ENCODE results near the gene C1D. TPM values are rescaled to one million over a fixed set of nuclear protein-coding genes. Genes with fewer than 3 reads are reported as not detected.

Gene C1D
- total and polyA plus RNA-seq, 11 donors, result 7.9 to 40.4 (median 16.9) TPM

- no peaks in the 10 kb centered on the region for H3K27me3 ChIP-seq
- no peak overlapping the region for H3K27ac ChIP-seq
- TF ChIP-seq POLR2A (IDR thresholded peaks at IDR 0.05), result no peak
- TF ChIP-seq, protein P1, sequence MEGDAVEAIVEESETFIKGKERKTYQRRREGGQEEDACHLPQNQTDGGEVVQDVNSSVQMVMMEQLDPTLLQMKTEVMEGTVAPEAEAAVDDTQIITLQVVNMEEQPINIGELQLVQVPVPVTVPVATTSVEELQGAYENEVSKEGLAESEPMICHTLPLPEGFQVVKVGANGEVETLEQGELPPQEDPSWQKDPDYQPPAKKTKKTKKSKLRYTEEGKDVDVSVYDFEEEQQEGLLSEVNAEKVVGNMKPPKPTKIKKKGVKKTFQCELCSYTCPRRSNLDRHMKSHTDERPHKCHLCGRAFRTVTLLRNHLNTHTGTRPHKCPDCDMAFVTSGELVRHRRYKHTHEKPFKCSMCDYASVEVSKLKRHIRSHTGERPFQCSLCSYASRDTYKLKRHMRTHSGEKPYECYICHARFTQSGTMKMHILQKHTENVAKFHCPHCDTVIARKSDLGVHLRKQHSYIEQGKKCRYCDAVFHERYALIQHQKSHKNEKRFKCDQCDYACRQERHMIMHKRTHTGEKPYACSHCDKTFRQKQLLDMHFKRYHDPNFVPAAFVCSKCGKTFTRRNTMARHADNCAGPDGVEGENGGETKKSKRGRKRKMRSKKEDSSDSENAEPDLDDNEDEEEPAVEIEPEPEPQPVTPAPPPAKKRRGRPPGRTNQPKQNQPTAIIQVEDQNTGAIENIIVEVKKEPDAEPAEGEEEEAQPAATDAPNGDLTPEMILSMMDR (IDR thresholded peaks at IDR 0.05), result no peak
- 85 to 87% (median 86%) methylated on average over 3 of the region's 3 CpGs for WGBS, 4 donors
- H3K36me3 ChIP-seq, result peaks cover 0 to 62% (median 38%) of the 10 kb centered on the region in 9 donors
- H3K4me1 ChIP-seq, result no peaks in the 10 kb centered on the region
- H3K9me3 ChIP-seq, result no peaks in the 10 kb centered on the region
- intact Hi-C loops (cut with DNase I), result no loop called here
- ATAC-seq (no peak), DNase-seq (no peak)
- H3K4me3 ChIP-seq, result no peak overlapping the region
Measured at GRCh38 chr2:68043695-68044094, 19.1 kb downstream of the C1D start.

DNA sequence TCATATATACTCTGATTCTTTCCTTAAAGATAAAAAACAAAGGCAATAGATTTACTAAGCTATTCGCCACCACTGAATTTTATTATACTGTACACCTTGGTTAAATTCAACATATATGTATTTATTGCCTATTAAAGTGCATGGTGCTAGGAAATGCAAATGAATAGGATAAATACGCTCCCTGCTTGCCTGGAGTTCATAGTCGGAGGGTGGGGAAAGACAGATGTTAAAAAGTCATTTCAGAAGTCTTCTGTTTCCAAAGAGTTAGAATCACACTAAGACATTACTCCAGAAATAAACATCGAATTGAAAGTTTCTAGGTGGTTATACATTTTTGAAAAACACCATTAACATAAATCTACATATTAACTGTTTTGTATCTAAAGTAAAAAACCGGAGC lies 19.8 kb downstream of the C1D start:
- Histone ChIP-seq H3K4me3 (no peak overlapping the region), H3K36me3 (peaks cover 0 to 62% (median 38%) of the 10 kb centered on the region in 9 donors), H3K27ac (no peak overlapping the region), H3K4me1 (no peaks in the 10 kb centered on the region), H3K27me3 (no peaks in the 10 kb centered on the region), H3K9me3 (no peaks in the 10 kb centered on the region)
- TF ChIP-seq, protein P1 (IDR thresholded peaks at IDR 0.05), result no peak
- TF ChIP-seq POLR2A (IDR thresholded peaks at IDR 0.05), result no peak
- ATAC-seq (no peak), DNase-seq (no peak)
- WGBS, 4 donors, result 93 to 97% (median 95%) methylated on average over 5 of the region's 5 CpGs
- intact Hi-C loops (cut with DNase I), result no loop called here

- Histone ChIP-seq H3K27me3 (no peaks in the 10 kb centered on the region), H3K36me3 (peaks cover 0 to 60% (median 35%) of the 10 kb centered on the region in 9 donors), H3K4me3 (no peak overlapping the region), H3K4me1 (no peaks in the 10 kb centered on the region), H3K27ac (no peak overlapping the region), H3K9me3 (no peaks in the 10 kb centered on the region)
- DNase-seq, result no peak
- ATAC-seq, result no peak
- TF ChIP-seq, protein P1 (IDR thresholded peaks at IDR 0.05), result no peak
- no peak for TF ChIP-seq POLR2A (IDR thresholded peaks at IDR 0.05)
- intact Hi-C loops (cut with DNase I), result no loop called here
Measured at GRCh38 chr2:68041704-68042245, 21.0 kb downstream of the C1D start.

DNA sequence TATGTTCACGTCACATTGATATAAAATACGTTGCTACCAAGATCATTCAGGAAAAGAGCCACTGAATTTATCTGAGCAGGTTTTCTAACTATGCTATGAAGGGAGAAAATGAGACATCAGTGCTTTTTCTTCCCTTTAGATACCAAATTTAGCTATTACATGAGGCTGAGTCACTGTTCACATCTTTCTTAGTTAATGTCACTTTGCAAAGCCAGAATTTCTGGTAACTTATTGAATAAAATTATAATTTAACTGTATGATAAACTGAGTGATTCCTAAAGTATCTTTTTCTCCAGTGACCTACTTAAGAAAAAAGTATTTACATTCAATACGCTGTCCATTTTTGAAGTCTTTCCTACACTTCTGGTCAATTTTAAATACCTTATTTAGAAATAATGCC lies 22.7 kb downstream of the C1D start:
- intact Hi-C loops (cut with DNase I), result no loop called here
- no peaks in the 10 kb centered on the region for H3K4me1 ChIP-seq
- ATAC-seq (no peak), DNase-seq (no peak)
- H3K4me3 ChIP-seq, result no peak overlapping the region
- no peaks in the 10 kb centered on the region for H3K9me3 ChIP-seq
- TF ChIP-seq, protein P1 (IDR thresholded peaks at IDR 0.05), result no peak
- no peak for TF ChIP-seq POLR2A (IDR thresholded peaks at IDR 0.05)
- WGBS, 4 donors, result 93 to 94% (median 94%) methylated on average over 3 of the region's 3 CpGs
- no peak overlapping the region for H3K27ac ChIP-seq
- peaks cover 0 to 43% (median 21%) of the 10 kb centered on the region in 9 donors for H3K36me3 ChIP-seq
- H3K27me3 ChIP-seq, result no peaks in the 10 kb centered on the region
